Choroid plexus epithelial cell (primary cell): ENCODE measurements around the gene PTPN14.
A peak's percentile ranks its signal among the peaks of the same experiment; 100 is the strongest.

Source experiments
- DNase-seq: peaks from one replicate; pipeline ENCODE4 v3.0.0-alpha.2; 2010; ENCODE audit warnings: low read depth
- H3K4me3 ChIP-seq: 2 replicates; pipeline ENCODE4 v1.5.1; 2011; ENCODE audit warnings: low read depth, mild to moderate bottlenecking, control low read depth, low read length, moderate library complexity
- CTCF ChIP-seq: conservative IDR thresholded peaks from 2 replicates; pipeline ENCODE4 v1.5.1; 2011; ENCODE audit warnings: low read depth, mild to moderate bottlenecking, control low read depth, inconsistent platforms, low read length, moderate library complexity

Gene PTPN14

DNA sequence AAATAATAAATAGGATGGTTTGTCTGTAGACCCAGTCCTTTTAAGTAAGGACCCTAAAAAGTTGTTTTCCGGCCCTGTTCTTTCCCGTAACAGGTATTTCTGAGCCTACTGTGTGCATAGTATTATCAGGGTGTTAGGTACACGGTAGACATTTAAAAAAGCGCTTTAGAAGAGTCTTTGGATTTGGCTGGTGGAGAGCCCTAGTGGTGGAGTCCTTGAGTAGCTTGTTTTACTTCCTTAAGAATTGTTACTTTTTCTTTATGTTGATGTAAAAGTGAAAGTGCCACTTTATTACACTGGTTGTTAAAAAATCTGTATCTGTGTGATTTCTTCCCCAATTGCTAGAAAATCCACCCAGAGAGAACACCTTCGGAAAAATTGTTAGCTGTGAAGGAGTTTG lies 233.7 kb downstream of the PTPN14 start:
- TF ChIP-seq CTCF, result peak; percentile 39
- no peak overlapping the region for H3K4me3 ChIP-seq

DNA sequence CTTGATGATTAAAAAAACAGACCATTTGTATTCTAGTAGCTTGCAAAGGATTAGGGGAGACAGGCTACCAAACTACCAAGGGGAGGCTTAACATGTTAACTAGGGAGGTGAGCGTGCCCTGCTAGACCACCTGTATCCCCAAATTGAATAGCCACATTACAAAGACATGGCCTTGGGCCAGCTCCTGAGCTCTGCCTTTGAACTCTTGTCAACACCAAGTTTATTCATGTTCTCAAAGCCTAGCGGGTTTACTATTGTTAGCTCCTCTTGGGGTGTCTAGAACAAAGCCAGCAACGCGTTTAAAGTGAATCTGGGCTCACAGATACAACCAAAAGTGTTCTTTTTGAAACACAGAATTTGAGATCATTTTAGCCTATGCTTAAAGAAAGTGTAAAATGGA lies 234.1 kb downstream of the PTPN14 start:
- DNase-seq, result no peak
- H3K4me3 ChIP-seq, result no peak overlapping the region
- no peak for TF ChIP-seq CTCF

More for the DNA sequence above, 233.7 kb downstream of the PTPN14 start:
- DNase-seq, result peak; percentile 36

- TF ChIP-seq CTCF, result no peak
- H3K4me3 ChIP-seq, result no peak overlapping the region
- peak; percentile 82 for DNase-seq
These were observed 234.8 kb downstream of the PTPN14 start for GRCh38 chr1:214316593-214316992.

DNA sequence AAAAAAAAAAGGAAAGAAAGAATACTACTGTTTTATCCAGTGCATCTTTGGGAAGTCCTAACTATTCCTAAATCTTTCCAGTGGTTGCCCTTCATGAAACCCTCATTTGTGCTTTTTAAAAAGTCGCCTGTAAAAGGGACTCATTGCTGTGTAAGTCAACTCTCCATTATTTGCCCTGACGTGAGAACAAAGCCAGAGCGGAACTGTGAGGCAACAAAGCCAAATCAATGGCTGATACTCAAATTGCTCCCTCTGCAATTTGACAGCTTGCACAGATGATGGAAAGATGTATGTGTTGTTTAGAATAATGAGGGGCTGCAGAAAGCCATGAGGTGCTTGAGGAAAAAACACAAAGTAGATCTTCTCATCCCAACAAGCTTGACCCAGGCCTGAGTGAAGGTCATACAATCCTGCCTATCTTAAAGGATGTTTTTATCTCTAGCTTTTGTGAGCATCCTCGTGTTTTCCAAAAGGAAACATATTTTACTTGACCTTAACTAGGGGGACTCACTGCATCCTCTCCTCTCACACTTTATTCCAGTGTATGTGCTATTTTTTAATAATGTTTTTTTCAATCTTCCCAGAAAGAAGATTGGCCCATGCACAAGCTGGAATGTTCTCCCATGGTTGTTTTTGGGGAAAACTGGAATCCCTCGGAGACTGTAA lies 237.1 kb downstream of the PTPN14 start:
- TF ChIP-seq CTCF, result no peak
- no peak overlapping the region for H3K4me3 ChIP-seq
- DNase-seq, result no peak

- TF ChIP-seq CTCF, result no peak
- H3K4me3 ChIP-seq, result no peak overlapping the region
- no peak for DNase-seq
These were observed 238.8 kb downstream of the PTPN14 start for GRCh38 chr1:214312530-214313051.

GRCh38 chr1:214310777-214311690 lies 240.4 kb downstream of the PTPN14 start:
- no peak overlapping the region for H3K4me3 ChIP-seq
- TF ChIP-seq CTCF, result no peak
- DNase-seq, result no peak

GRCh38 chr1:214310010-214310409 lies 241.4 kb downstream of the PTPN14 start:
- peak; percentile 60 for DNase-seq
- TF ChIP-seq CTCF, result no peak
- H3K4me3 ChIP-seq, result no peak overlapping the region
